ENCODE measurements around the gene OTX1.

Gene OTX1

GRCh38 chr2:63078852-63079606, 28.4 kb downstream of the OTX1 start:
- peak; percentile 35 for DNase-seq (ENCODE audit: low spot score)
- TF ChIP-seq CTCF (IDR thresholded peaks at IDR 0.05; ENCODE audit: borderline replicate concordance, control extremely low read depth, extremely low read depth, insufficient read depth, missing control alignments): peak; percentile 35
- in situ Hi-C loops (cut with MboI; ENCODE audit: low sequenced_read_pairs, unreplicated experiment): no loop called here

GRCh38 chr2:63081404-63081803, 30.8 kb downstream of the OTX1 start:
- in situ Hi-C loops (cut with MboI; ENCODE audit: low sequenced_read_pairs, unreplicated experiment): no loop called here
- DNase-seq (ENCODE audit: low spot score): no peak
- TF ChIP-seq CTCF (IDR thresholded peaks at IDR 0.05; ENCODE audit: borderline replicate concordance, control extremely low read depth, extremely low read depth, insufficient read depth, missing control alignments): no peak

DNA sequence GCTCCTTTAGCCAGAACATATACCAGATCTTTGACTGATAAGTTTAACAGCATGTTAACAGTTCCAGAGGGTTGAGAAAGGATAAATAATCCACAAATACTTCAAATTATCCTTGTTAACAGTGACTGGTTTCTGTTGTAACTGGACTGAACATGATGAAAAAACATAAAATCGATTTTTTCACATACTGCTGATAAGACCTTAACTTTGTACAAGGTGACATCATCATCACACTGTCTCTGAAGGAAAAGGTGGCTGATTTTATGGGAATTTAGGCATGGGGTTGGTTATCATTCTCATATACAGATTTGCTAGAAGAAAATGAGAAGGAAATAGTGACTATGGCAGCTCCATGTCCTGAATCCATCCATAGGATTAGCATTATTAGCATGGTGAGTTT, 36.1 kb downstream of the OTX1 start:
- in situ Hi-C loops (cut with MboI; ENCODE audit: low sequenced_read_pairs, unreplicated experiment): no loop called here
- no peak for TF ChIP-seq CTCF (IDR thresholded peaks at IDR 0.05; ENCODE audit: borderline replicate concordance, control extremely low read depth, extremely low read depth, insufficient read depth, missing control alignments)
- no peak for DNase-seq (ENCODE audit: low spot score)

GRCh38 chr2:63092401-63092800, 41.8 kb downstream of the OTX1 start:
- DNase-seq (ENCODE audit: low spot score): no peak
- no peak for TF ChIP-seq CTCF (IDR thresholded peaks at IDR 0.05; ENCODE audit: borderline replicate concordance, control extremely low read depth, extremely low read depth, insufficient read depth, missing control alignments)
- in situ Hi-C loops (cut with MboI; ENCODE audit: low sequenced_read_pairs, unreplicated experiment): no loop called here

DNA sequence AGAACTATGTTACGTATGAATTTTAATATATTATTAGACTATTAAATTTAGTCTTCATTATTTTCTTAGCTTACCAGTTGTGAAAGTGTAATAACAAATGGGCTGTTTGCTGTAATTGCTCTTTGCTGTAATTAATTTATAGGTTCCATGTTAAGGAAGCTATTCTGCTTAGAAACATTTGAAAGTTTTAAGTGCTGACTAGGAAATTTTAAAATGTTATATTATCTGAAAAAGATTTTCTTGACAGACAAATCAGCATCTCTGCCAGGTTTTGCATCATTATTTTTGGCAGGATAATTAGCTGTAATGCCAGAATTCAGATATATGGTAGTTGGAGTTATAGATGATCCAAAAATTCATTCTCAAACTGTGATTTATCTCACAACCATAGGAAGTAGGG, 42.2 kb downstream of the OTX1 start:
- in situ Hi-C loops (cut with MboI; ENCODE audit: low sequenced_read_pairs, unreplicated experiment): no loop called here
- no peak for DNase-seq (ENCODE audit: low spot score)
- no peak for TF ChIP-seq CTCF (IDR thresholded peaks at IDR 0.05; ENCODE audit: borderline replicate concordance, control extremely low read depth, extremely low read depth, insufficient read depth, missing control alignments)

DNA sequence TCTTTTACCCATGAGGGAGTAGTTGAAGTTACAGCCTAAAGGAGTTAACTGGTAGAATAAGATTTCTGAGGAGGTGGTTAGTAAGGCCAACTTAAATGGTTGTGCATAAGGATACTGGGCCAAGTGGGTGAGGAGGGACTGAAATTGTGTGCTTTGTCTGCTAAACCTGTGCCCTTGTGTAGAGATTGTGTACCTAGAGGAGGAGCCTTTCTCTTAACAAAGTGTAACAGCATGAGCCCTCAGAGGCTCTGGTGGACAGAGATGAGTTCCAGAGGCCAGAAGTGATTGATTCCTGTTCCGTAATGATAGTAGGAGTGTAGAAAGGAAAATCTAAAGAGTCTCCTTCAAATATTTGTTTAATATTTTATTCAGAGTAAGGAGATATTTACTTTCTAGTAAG, 42.9 kb downstream of the OTX1 start:
- in situ Hi-C loops (cut with MboI; ENCODE audit: low sequenced_read_pairs, unreplicated experiment): no loop called here
- no peak for DNase-seq (ENCODE audit: low spot score)
- no peak for TF ChIP-seq CTCF (IDR thresholded peaks at IDR 0.05; ENCODE audit: borderline replicate concordance, control extremely low read depth, extremely low read depth, insufficient read depth, missing control alignments)

Data from GM13976 (cell line).